Trophoblast cell (in vitro differentiated cells and primary cell): ENCODE data around the gene GRIK5.

Experiments
- DNase-seq, 2 donors: peaks; one replicate each; pipeline ENCODE4 v3.0.0-alpha.2; 2016
- H2AFZ ChIP-seq: 2 replicates; pipeline ENCODE4 v1.6.1; 2013; ENCODE audit warnings: low read length, moderate library complexity, mild to moderate bottlenecking; ENCODE audit not compliant: insufficient read depth, poor library complexity
- H2AK5ac ChIP-seq: 2 replicates; pipeline ENCODE4 v1.6.1; 2013; ENCODE audit warnings: mild to moderate bottlenecking, low read length
- H2BK120ac ChIP-seq: 2 replicates; pipeline ENCODE4 v1.6.1; 2013; ENCODE audit warnings: low read length, mild to moderate bottlenecking, moderate library complexity; ENCODE audit not compliant: insufficient read depth, poor library complexity
- H2BK12ac ChIP-seq: 2 replicates; pipeline ENCODE4 v1.6.1; 2013; ENCODE audit warnings: mild to moderate bottlenecking, low read length, moderate library complexity
- H2BK5ac ChIP-seq: 2 replicates; pipeline ENCODE4 v1.6.1; 2013; ENCODE audit warnings: low read length, low read depth, moderate library complexity, mild to moderate bottlenecking; ENCODE audit not compliant: poor library complexity
- H3K14ac ChIP-seq: 2 replicates; pipeline ENCODE4 v1.6.1; 2013; ENCODE audit warnings: mild to moderate bottlenecking, low read length
- H3K18ac ChIP-seq: 2 replicates; pipeline ENCODE4 v1.6.1; 2013; ENCODE audit warnings: mild to moderate bottlenecking, low read length
- H3K23ac ChIP-seq: 2 replicates; pipeline ENCODE4 v1.6.1; 2013; ENCODE audit warnings: low read length
- H3K27ac ChIP-seq: 2 replicates; pipeline ENCODE4 v1.5.1; 2013; ENCODE audit warnings: low read depth, mild to moderate bottlenecking, inconsistent platforms, low read length, moderate library complexity
- H3K27me3 ChIP-seq: 2 replicates; pipeline ENCODE4 v1.6.1; 2013; ENCODE audit warnings: inconsistent platforms, mild to moderate bottlenecking, low read length, moderate library complexity; ENCODE audit not compliant: insufficient read depth
- H3K36me3 ChIP-seq, 2 experiments: 1 replicate in 1 of 2; 2 replicates in 1 of 2; pipeline ENCODE4 v1.6.1; 2013; ENCODE audit warnings: low read length in 2 of 2, mild to moderate bottlenecking in 2 of 2, moderate library complexity in 1 of 2; ENCODE audit not compliant: insufficient read depth in 2 of 2, control insufficient read depth in 1 of 2
- H3K4ac ChIP-seq: 2 replicates; pipeline ENCODE4 v1.6.1; 2013; ENCODE audit warnings: low read depth, mild to moderate bottlenecking, low read length, moderate library complexity
- H3K4me1 ChIP-seq, 2 experiments: 1 replicate in 1 of 2; 2 replicates in 1 of 2; pipeline ENCODE4 v1.6.1; 2013; ENCODE audit warnings: low read length in 2 of 2, mild to moderate bottlenecking in 2 of 2, moderate library complexity in 1 of 2; ENCODE audit not compliant: insufficient read depth in 2 of 2, control insufficient read depth in 1 of 2
- H3K4me2 ChIP-seq: 2 replicates; pipeline ENCODE4 v1.6.1; 2013; ENCODE audit warnings: inconsistent platforms, mild to moderate bottlenecking, low read length, moderate library complexity
- H3K4me3 ChIP-seq: 2 replicates; pipeline ENCODE4 v1.5.1; 2013; ENCODE audit warnings: mild to moderate bottlenecking, low read depth, low read length, inconsistent platforms
- H3K79me1 ChIP-seq: one replicate; pipeline ENCODE4 v1.6.1; 2013; ENCODE audit warnings: low read length
- H3K79me2 ChIP-seq: 2 replicates; pipeline ENCODE4 v1.6.1; 2013; ENCODE audit warnings: low read length, mild to moderate bottlenecking; ENCODE audit not compliant: control insufficient read depth, insufficient read depth, poor library complexity
- H3K9ac ChIP-seq: 2 replicates; pipeline ENCODE4 v1.6.1; 2013; ENCODE audit warnings: mild to moderate bottlenecking, low read length
- H3K9me3 ChIP-seq: 2 replicates; pipeline ENCODE4 v1.6.1; 2013; ENCODE audit warnings: low read depth, mild to moderate bottlenecking, control low read depth, inconsistent platforms, low read length; ENCODE audit not compliant: insufficient read depth
- H4K12ac ChIP-seq: 2 replicates; pipeline ENCODE4 v1.6.1; 2013; ENCODE audit warnings: low read depth, mild to moderate bottlenecking, low read length, moderate library complexity
- H4K8ac ChIP-seq: 2 replicates; pipeline ENCODE4 v1.6.1; 2013; ENCODE audit warnings: low read depth, mild to moderate bottlenecking, low read length, moderate library complexity
- H4K91ac ChIP-seq: one replicate; pipeline ENCODE4 v1.6.1; 2013; ENCODE audit warnings: low read depth, mild to moderate bottlenecking, low read length, moderate library complexity
- WGBS: extraction: QIAGEN DNeasy Blood & Tissue Kit; methylation state at CpG from one replicate; pipeline ENCODE4 v1.1.7; 2013; ENCODE audit warnings: missing lambda C conversion rate; ENCODE audit not compliant: insufficient read length, insufficient coverage; ENCODE audit errors: extremely low coverage; 5-methylcytosine and 5-hydroxymethylcytosine counted together

The GRIK5 gene

GRCh38 chr19:42053037-42053935 lies 16.7 kb downstream of the GRIK5 start:
- no peak overlapping the region for H3K4ac ChIP-seq
- no peak overlapping the region for H3K23ac ChIP-seq
- no peak overlapping the region for H4K8ac ChIP-seq
- H3K14ac ChIP-seq: no peak overlapping the region
- H3K36me3 ChIP-seq: no peaks in the 10 kb centered on the region
- peaks cover 3% of the 10 kb centered on the region for H3K9me3 ChIP-seq
- H2BK120ac ChIP-seq: no peak overlapping the region
- H3K4me3 ChIP-seq: no peak overlapping the region
- no peak overlapping the region for H3K9ac ChIP-seq
- no peak overlapping the region for H2BK5ac ChIP-seq
- no peak overlapping the region for H4K91ac ChIP-seq
- no peak for DNase-seq
- H3K79me2 ChIP-seq: no peaks in the 10 kb centered on the region
- no peaks in the 10 kb centered on the region for H3K79me1 ChIP-seq
- H3K4me2 ChIP-seq: no peak overlapping the region
- H3K4me1 ChIP-seq: no peaks in the 10 kb centered on the region
- H4K12ac ChIP-seq: no peak overlapping the region
- no peak overlapping the region for H2AK5ac ChIP-seq
- no peak overlapping the region for H2BK12ac ChIP-seq
- no peak overlapping the region for H3K27ac ChIP-seq
- H2AFZ ChIP-seq: no peak overlapping the region
- WGBS: no CpG with 5 or more reads among the region's 17 CpGs
- no peak overlapping the region for H3K18ac ChIP-seq
- no peaks in the 10 kb centered on the region for H3K27me3 ChIP-seq

- Histone ChIP-seq H2BK12ac (no peak overlapping the region), H4K12ac (no peak overlapping the region), H2BK5ac (no peak overlapping the region), H3K4me1 (no peaks in the 10 kb centered on the region), H3K14ac (no peak overlapping the region), H3K9me3 (peaks cover 3% of the 10 kb centered on the region), H3K36me3 (no peaks in the 10 kb centered on the region), H3K18ac (no peak overlapping the region), H3K23ac (no peak overlapping the region), H3K27me3 (no peaks in the 10 kb centered on the region), H3K4ac (no peak overlapping the region), H2BK120ac (no peak overlapping the region), H2AFZ (no peak overlapping the region), H3K4me2 (no peak overlapping the region), H3K9ac (no peak overlapping the region), H3K27ac (no peak overlapping the region), H3K79me2 (no peaks in the 10 kb centered on the region), H4K8ac (no peak overlapping the region), H3K4me3 (no peak overlapping the region), H4K91ac (no peak overlapping the region), H3K79me1 (no peaks in the 10 kb centered on the region), H2AK5ac (no peak overlapping the region)
- no peak for DNase-seq
- no CpG with 5 or more reads among the region's 10 CpGs for WGBS
Measured at GRCh38 chr19:42052241-42052863, 17.7 kb downstream of the GRIK5 start.

- Histone ChIP-seq H3K27me3 (no peaks in the 10 kb centered on the region), H3K4ac (no peak overlapping the region), H4K8ac (no peak overlapping the region), H3K79me1 (no peaks in the 10 kb centered on the region), H3K23ac (no peak overlapping the region), H4K12ac (no peak overlapping the region), H3K4me3 (no peak overlapping the region), H2BK5ac (no peak overlapping the region), H2AFZ (no peak overlapping the region), H3K4me1 (no peaks in the 10 kb centered on the region), H3K4me2 (no peak overlapping the region), H2AK5ac (no peak overlapping the region), H3K9ac (no peak overlapping the region), H2BK12ac (no peak overlapping the region), H3K27ac (no peak overlapping the region), H3K18ac (no peak overlapping the region), H4K91ac (no peak overlapping the region), H3K36me3 (no peaks in the 10 kb centered on the region), H3K79me2 (no peaks in the 10 kb centered on the region), H3K14ac (no peak overlapping the region), H3K9me3 (peaks cover 3% of the 10 kb centered on the region), H2BK120ac (no peak overlapping the region)
- no CpG with 5 or more reads among the region's 14 CpGs for WGBS
- peak; percentile 87 to 89 for DNase-seq
Measured at GRCh38 chr19:42051166-42052115, 18.6 kb downstream of the GRIK5 start.

- Histone ChIP-seq H3K4me2 (no peak overlapping the region), H2BK5ac (no peak overlapping the region), H3K14ac (no peak overlapping the region), H3K27ac (no peak overlapping the region), H4K91ac (no peak overlapping the region), H3K9me3 (peaks cover 3% of the 10 kb centered on the region), H3K18ac (no peak overlapping the region), H3K79me2 (no peaks in the 10 kb centered on the region), H4K8ac (no peak overlapping the region), H3K79me1 (no peaks in the 10 kb centered on the region), H3K4me3 (no peak overlapping the region), H2AK5ac (no peak overlapping the region), H3K9ac (no peak overlapping the region), H2AFZ (no peak overlapping the region), H2BK12ac (no peak overlapping the region), H3K23ac (no peak overlapping the region), H3K4ac (no peak overlapping the region), H3K36me3 (no peaks in the 10 kb centered on the region), H3K27me3 (no peaks in the 10 kb centered on the region), H3K4me1 (no peaks in the 10 kb centered on the region), H4K12ac (no peak overlapping the region), H2BK120ac (no peak overlapping the region)
- no peak for DNase-seq
- WGBS: no CpG with 5 or more reads among the region's 4 CpGs
Measured at GRCh38 chr19:42048992-42049391, 21.0 kb downstream of the GRIK5 start.
